Measurements from ENCODE around the gene ARIH1.

Gene ARIH1

GRCh38 chr15:72488558-72488957 lies 14.4 kb downstream of the ARIH1 start:
- no peak for ATAC-seq

- ATAC-seq: no peak
These were observed 15.9 kb downstream of the ARIH1 start for GRCh38 chr15:72489943-72490554.

GRCh38 chr15:72491768-72492167 lies 17.6 kb downstream of the ARIH1 start:
- ATAC-seq: peak; percentile 68 to 93

- ATAC-seq: no peak
These were observed 18.6 kb downstream of the ARIH1 start for GRCh38 chr15:72492733-72493132.

- no peak for ATAC-seq
These were observed 19.1 kb downstream of the ARIH1 start for GRCh38 chr15:72493220-72493619.

- ATAC-seq: peak in 1 of 2 donors; percentile 55
These were observed 20.9 kb downstream of the ARIH1 start for GRCh38 chr15:72495007-72495406.

GRCh38 chr15:72496783-72497182 lies 22.7 kb downstream of the ARIH1 start:
- ATAC-seq: no peak

- ATAC-seq: no peak
These were observed 23.3 kb downstream of the ARIH1 start for GRCh38 chr15:72497402-72497801.

- ATAC-seq: no peak
These were observed 28.2 kb downstream of the ARIH1 start for GRCh38 chr15:72502220-72502809.

- no peak for ATAC-seq
These were observed 29.0 kb downstream of the ARIH1 start for GRCh38 chr15:72503147-72503546.

GRCh38 chr15:72507402-72508092 lies 33.4 kb downstream of the ARIH1 start:
- ATAC-seq: no peak

- no peak for ATAC-seq
These were observed 35.4 kb downstream of the ARIH1 start for GRCh38 chr15:72509484-72509883.

GRCh38 chr15:72511536-72511935 lies 37.4 kb downstream of the ARIH1 start:
- no peak for ATAC-seq

- ATAC-seq: no peak
These were observed 41.7 kb downstream of the ARIH1 start for GRCh38 chr15:72515591-72516389.

GRCh38 chr15:72516777-72517176 lies 42.6 kb downstream of the ARIH1 start:
- ATAC-seq: no peak

- no peak for ATAC-seq
These were observed 47.6 kb downstream of the ARIH1 start for GRCh38 chr15:72521682-72522081.

GRCh38 chr15:72532991-72533601 lies 59.0 kb downstream of the ARIH1 start:
- no peak for ATAC-seq

GRCh38 chr15:72534523-72534922 lies 60.4 kb downstream of the ARIH1 start:
- ATAC-seq: no peak

GRCh38 chr15:72535911-72536310 lies 61.8 kb downstream of the ARIH1 start:
- ATAC-seq: peak in 1 of 2 donors; percentile 24

GRCh38 chr15:72536506-72536905 lies 62.4 kb downstream of the ARIH1 start:
- ATAC-seq: no peak

GRCh38 chr15:72538931-72539330 lies 64.8 kb downstream of the ARIH1 start:
- no peak for ATAC-seq

- no peak for ATAC-seq
These were observed 66.6 kb downstream of the ARIH1 start for GRCh38 chr15:72540606-72541237.

All from activated CD4-positive, CD25-positive, alpha-beta regulatory T cell treated with anti-CD3 and anti-CD28 coated beads, Interleukin-2, amount 50 U/mL, for 24 hours (primary cell).